ENCODE measurements around the gene TNFSF13B. TPM values are rescaled to one million over a fixed set of nuclear protein-coding genes. Genes with fewer than 3 reads are reported as not detected.
A peak's percentile ranks its signal among the peaks of the same experiment; 100 is the strongest.

TNFSF13B gene
- total and polyA plus RNA-seq, 10 of the 15 experiments (the other 5 are each of a cell fraction or from before 2014, with no cell fraction given), result 11.0 to 64.2 (median 17.0) TPM

- no peak for TF ChIP-seq MXI1 (IDR thresholded peaks at IDR 0.05; ENCODE audit: low read depth, low read length)
- TF ChIP-seq RAD51 (IDR thresholded peaks at IDR 0.05), result no peak
- no peak for TF ChIP-seq STAT3 (IDR thresholded peaks at IDR 0.05; ENCODE audit: low read depth, low read length)
- no peak for TF ChIP-seq E2F8 (IDR thresholded peaks at IDR 0.05; ENCODE audit: low read depth, partially characterized antibody)
- TF ChIP-seq SRF (IDR thresholded peaks at IDR 0.05; ENCODE audit: low read depth in 2 of 2, low read length in 2 of 2), result no peak
Measured at GRCh38 chr13:108226184-108226583, 43.3 kb upstream of the TNFSF13B start (continued).

GRCh38 chr13:108227651-108228272 lies 41.8 kb upstream of the TNFSF13B start:
- WGBS (ENCODE audit: insufficient coverage, insufficient replicate concordance, low lambda C conversion rate, missing lambda C conversion rate), result 100% methylated on average over 1 of the region's 1 CpG
- peaks cover 36% of the 10 kb centered on the region for H3K79me2 ChIP-seq (ENCODE audit: control insufficient read depth, insufficient read depth, low read length)
- H3K4me1 ChIP-seq (ENCODE audit: control insufficient read depth, insufficient read depth, low read length), result peaks cover 7% of the 10 kb centered on the region
- no peak overlapping the region for H3K4me2 ChIP-seq (ENCODE audit: control insufficient read depth, insufficient read depth)
- H3K4me3 ChIP-seq, result no peak overlapping the region
- no TSS peak for BruUV-seq (replicated peaks)
- no peaks in the 10 kb centered on the region for H3K9me3 ChIP-seq (replicated peaks; ENCODE audit: control insufficient read depth, insufficient read depth, low read length)
- no peaks in the 10 kb centered on the region for H3K27me3 ChIP-seq (replicated peaks in 1 of 2; ENCODE audit: control insufficient read depth in 2 of 2, insufficient read depth in 2 of 2, low read length in 1 of 2)
- intact Hi-C loops (cut with micrococcal nuclease; ENCODE audit: unreplicated experiment) (loop anchor here (2.0 to 10.0 kb wide), 4 partner anchors 41 to 670 kb away; partner anchors contain the start of gene TNFSF13B), in situ Hi-C loops (cut with MboI) (no loop called here)
- no peaks in the 10 kb centered on the region for H4K20me1 ChIP-seq (ENCODE audit: control insufficient read depth, insufficient read depth)
- ChIA-PET RAD21 (ENCODE audit: unreplicated experiment) (interaction anchor here (0.9 kb wide), 1 partner anchor 41 kb away, joined by 3 read pairs; no protein-coding TSS in a partner anchor), POLR2A (no interaction called here), CTCF (interaction anchor here (0.6 to 1.0 kb wide), 8 partner anchors 9 to 667 kb away, joined by 3 to 7 read pairs (median 4); no protein-coding TSS in a partner anchor), SMC1A (ENCODE audit: uncharacterized antibody, unreplicated experiment) (interaction anchor here (0.8 to 1.0 kb wide), 2 partner anchors 41 to 42 kb away, joined by 3 to 5 read pairs; partner anchors contain the start of gene TNFSF13B)
- ATAC-seq (peak; percentile 18; the same call in 1 of the 3 replicates), DNase-seq (ENCODE audit: low read depth, low spot score) (no peak), FAIRE-seq (no peak)
- H3K27ac ChIP-seq (ENCODE audit: control insufficient read depth, insufficient read depth), result no peak overlapping the region
- H3K9ac ChIP-seq (ENCODE audit: control insufficient read depth, insufficient read depth, low read length), result no peak overlapping the region
- no peak overlapping the region for H2AFZ ChIP-seq (ENCODE audit: control insufficient read depth, low read depth, low read length)
- peaks cover 0 to 4% of the 10 kb centered on the region in 2 experiments; a peak in 1 of 4 replicates for H3K36me3 ChIP-seq (ENCODE audit: control insufficient read depth in 2 of 2, insufficient read depth in 2 of 2, low read length in 1 of 2)
- TF ChIP-seq SMC3 (IDR thresholded peaks at IDR 0.05; ENCODE audit: borderline replicate concordance, low read length), result peak; percentile 53; the same call in 1 of the 2 replicates
- TF ChIP-seq CHD1 (IDR thresholded peaks at IDR 0.05; ENCODE audit: low read depth, low read length), result no peak
- no peak for TF ChIP-seq SUZ12 (IDR thresholded peaks at IDR 0.05; ENCODE audit: unreplicated experiment)
- TF ChIP-seq ZBED1 (IDR thresholded peaks at IDR 0.05; ENCODE audit: borderline replicate concordance), result no peak
- no peak for TF ChIP-seq IRF3 (IDR thresholded peaks at IDR 0.05)
- no peak for TF ChIP-seq ZNF592 (IDR thresholded peaks at IDR 0.05)
- no peak for TF ChIP-seq ZNF207 (IDR thresholded peaks at IDR 0.05; ENCODE audit: borderline replicate concordance)
- TF ChIP-seq ZZZ3 (IDR thresholded peaks at IDR 0.05; ENCODE audit: control insufficient read depth, insufficient read length, low read depth), result no peak
- no peak for TF ChIP-seq NFXL1 (IDR thresholded peaks at IDR 0.05; ENCODE audit: borderline replicate concordance)
- no peak for TF ChIP-seq ZSCAN29 (IDR thresholded peaks at IDR 0.05)

Measured in GM12878 (cell line).